Lung (tissue), 12 donors: ENCODE measurements around the gene ANO2. TPM values are rescaled to one million over a fixed set of nuclear protein-coding genes. Genes with fewer than 3 reads are reported as not detected.

Source experiments
- ATAC-seq: fragments of 200-7000 bp; cut with Tn5 transposase; one replicate; pipeline ENCODE4 v1.9.1; 2020; ENCODE audit warnings: moderate number of reproducible peaks; ENCODE audit not compliant: insufficient read depth, low FRiP score
- DNase-seq, 3 donors: peaks; one replicate each; pipeline ENCODE4 v3.0.0-alpha.2; 2013 to 2017
- H3K27ac ChIP-seq, 2 donors: one replicate each; pipeline ENCODE4 v1.5.1; 2013; ENCODE audit warnings: mild to moderate bottlenecking in 2 of 2, moderate library complexity in 2 of 2, control low read depth in 1 of 2, inconsistent platforms in 1 of 2, low read depth in 1 of 2, low read length in 1 of 2
- H3K27me3 ChIP-seq, 3 donors: one replicate each; pipeline ENCODE4 v1.5.1; 2013; ENCODE audit warnings: low read length in 2 of 3; ENCODE audit not compliant: control insufficient read depth in 3 of 3, insufficient read depth in 3 of 3
- H3K36me3 ChIP-seq, 4 donors: one replicate each; pipeline ENCODE4 v1.5.1; 2013; ENCODE audit warnings: low read length in 4 of 4, mild to moderate bottlenecking in 1 of 4, moderate library complexity in 1 of 4; ENCODE audit not compliant: control insufficient read depth in 4 of 4, insufficient read depth in 4 of 4
- H3K4me1 ChIP-seq, 5 donors: one replicate each; pipeline ENCODE4 v1.5.1; 2013; ENCODE audit warnings: low read length in 5 of 5, mild to moderate bottlenecking in 2 of 5, moderate library complexity in 1 of 5; ENCODE audit not compliant: control insufficient read depth in 5 of 5, insufficient read depth in 5 of 5
- H3K4me3 ChIP-seq: one replicate; pipeline ENCODE4 v1.5.1; 2013; ENCODE audit warnings: mild to moderate bottlenecking, control low read depth, moderate library complexity
- H3K9ac ChIP-seq, 2 donors: one replicate each; pipeline ENCODE4 v1.5.1; 2013; ENCODE audit warnings: low read length in 2 of 2, control low read depth in 1 of 2; ENCODE audit not compliant: insufficient read depth in 1 of 2
- H3K9me3 ChIP-seq, 4 donors: one replicate each; pipeline ENCODE4 v1.5.1; 2013; ENCODE audit warnings: low read length in 3 of 4, mild to moderate bottlenecking in 1 of 4, moderate library complexity in 1 of 4; ENCODE audit not compliant: control insufficient read depth in 4 of 4, insufficient read depth in 3 of 4
- CTCF ChIP-seq: IDR thresholded peaks from 2 replicates; pipeline ENCODE4 v1.5.1; 2012; ENCODE audit warnings: mild to moderate bottlenecking; ENCODE audit errors: control extremely low read depth, extremely low read depth
- WGBS, 2 donors: extraction: QIAGEN DNeasy Blood & Tissue Kit; methylation state at CpG; one replicate each; pipeline ENCODE4 v1.1.7; 2013; 5-methylcytosine and 5-hydroxymethylcytosine counted together
- polyA plus RNA-seq, 2 donors: library from polyadenylated mRNA; stranded (reverse); fragments of 200-250 nt; gene quantifications; one replicate each; pipeline ENCODE4 v1.2.1, GENCODE V29; 2013
- total RNA-seq, 2 donors: library from RNA; depleted of rRNA in 1 of 2; stranded (reverse); fragments of >200 nt in 1 of 2; gene quantifications; one replicate each; pipeline ENCODE4 v1.2.1, GENCODE V29; 2014 to 2021
- donor health status: control.
- donor health status: control.
- donor health status: Bipolar disorder and iron deficiency.
- donor health status: healthy.
- donor health status: DM: yes; HTN: yes; CAD: no.

The ANO2 gene
- total and polyA plus RNA-seq, 4 donors = 5.9 to 11.3 (median 7.4) TPM

- Histone ChIP-seq H3K27me3 (no peaks in the 10 kb centered on the region), H3K4me3 (no peak overlapping the region), H3K36me3 (no peaks in the 10 kb centered on the region), H3K4me1 (peaks cover 0 to 1% (median 0%) of the 10 kb centered on the region in 5 donors), H3K27ac (no peak overlapping the region), H3K9ac (no peak overlapping the region), H3K9me3 (peaks cover 0 to 5% (median 2%) of the 10 kb centered on the region in 4 donors)
- 86 to 90% methylated on average over 5 of the region's 5 CpGs for WGBS, 2 donors
- ATAC-seq (no peak), DNase-seq (no peak)
- no peak for TF ChIP-seq CTCF
Observed at GRCh38 chr12:5549011-5549410, 396.0 kb downstream of the ANO2 start.

GRCh38 chr12:5548152-5548943, 396.7 kb downstream of the ANO2 start:
- no peak overlapping the region for H3K4me3 ChIP-seq
- WGBS, 2 donors = 59 to 71% methylated on average over 8 of the region's 8 CpGs
- H3K27ac ChIP-seq = no peak overlapping the region
- peaks cover 0 to 5% (median 2%) of the 10 kb centered on the region in 4 donors for H3K9me3 ChIP-seq
- H3K36me3 ChIP-seq = no peaks in the 10 kb centered on the region
- ATAC-seq = no peak
- H3K4me1 ChIP-seq = peaks cover 0 to 1% (median 0%) of the 10 kb centered on the region in 5 donors
- no peaks in the 10 kb centered on the region for H3K27me3 ChIP-seq
- no peak for TF ChIP-seq CTCF
- DNase-seq = no peak
- H3K9ac ChIP-seq = no peak overlapping the region

- no peak overlapping the region for H3K4me3 ChIP-seq
- no peak overlapping the region for H3K9ac ChIP-seq
- peaks cover 0 to 1% (median 0%) of the 10 kb centered on the region in 5 donors for H3K4me1 ChIP-seq
- H3K27ac ChIP-seq = no peak overlapping the region
- no peak for TF ChIP-seq CTCF
- whole genome bisulfite sequencing, 2 donors = 94 to 96% methylated on average over 6 of the region's 6 CpGs
- H3K36me3 ChIP-seq = no peaks in the 10 kb centered on the region
- ATAC-seq (no peak), DNase-seq (no peak)
- H3K9me3 ChIP-seq = peaks cover 0 to 5% (median 2%) of the 10 kb centered on the region in 4 donors
- no peaks in the 10 kb centered on the region for H3K27me3 ChIP-seq
Observed at GRCh38 chr12:5546616-5547015, 398.4 kb downstream of the ANO2 start.
